ENCODE data around the gene DMD.

DNA sequence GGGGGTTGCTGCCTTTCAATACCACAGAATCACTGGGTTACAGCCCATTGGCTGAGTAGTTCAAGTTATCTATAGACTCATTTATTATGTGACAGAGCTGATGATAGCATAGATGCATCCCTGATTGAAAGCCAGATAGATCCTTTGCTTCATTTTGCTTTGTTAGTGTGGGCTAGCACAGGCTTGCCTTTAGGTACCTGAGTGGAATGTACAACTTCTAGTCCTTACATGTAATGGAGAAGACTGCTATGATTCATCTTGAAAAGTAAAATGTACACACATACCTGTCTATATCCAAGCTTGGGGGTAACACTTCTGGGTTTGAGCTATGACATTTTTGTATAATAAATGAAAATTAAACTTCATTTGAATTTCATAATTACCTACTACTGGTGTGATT, 1913.5 kb downstream of the DMD start:
- no peak for TF ChIP-seq EZH2phosphoT487 (IDR thresholded peaks at IDR 0.05; ENCODE audit: low read depth)
- TF ChIP-seq, protein P1, sequence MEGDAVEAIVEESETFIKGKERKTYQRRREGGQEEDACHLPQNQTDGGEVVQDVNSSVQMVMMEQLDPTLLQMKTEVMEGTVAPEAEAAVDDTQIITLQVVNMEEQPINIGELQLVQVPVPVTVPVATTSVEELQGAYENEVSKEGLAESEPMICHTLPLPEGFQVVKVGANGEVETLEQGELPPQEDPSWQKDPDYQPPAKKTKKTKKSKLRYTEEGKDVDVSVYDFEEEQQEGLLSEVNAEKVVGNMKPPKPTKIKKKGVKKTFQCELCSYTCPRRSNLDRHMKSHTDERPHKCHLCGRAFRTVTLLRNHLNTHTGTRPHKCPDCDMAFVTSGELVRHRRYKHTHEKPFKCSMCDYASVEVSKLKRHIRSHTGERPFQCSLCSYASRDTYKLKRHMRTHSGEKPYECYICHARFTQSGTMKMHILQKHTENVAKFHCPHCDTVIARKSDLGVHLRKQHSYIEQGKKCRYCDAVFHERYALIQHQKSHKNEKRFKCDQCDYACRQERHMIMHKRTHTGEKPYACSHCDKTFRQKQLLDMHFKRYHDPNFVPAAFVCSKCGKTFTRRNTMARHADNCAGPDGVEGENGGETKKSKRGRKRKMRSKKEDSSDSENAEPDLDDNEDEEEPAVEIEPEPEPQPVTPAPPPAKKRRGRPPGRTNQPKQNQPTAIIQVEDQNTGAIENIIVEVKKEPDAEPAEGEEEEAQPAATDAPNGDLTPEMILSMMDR (IDR thresholded peaks at IDR 0.05; ENCODE audit: low read depth, low read length), result no peak

Data from OCI-LY3 (cell line).